Osteocyte (in vitro differentiated cells): ENCODE results near the gene THAP7. TPM values are rescaled to one million over a fixed set of nuclear protein-coding genes. Genes with fewer than 3 reads are reported as not detected.

Source experiments
- DNase-seq: peaks from one replicate; pipeline ENCODE4 v3.0.0; 2021; ENCODE audit warnings: mixed read lengths; ENCODE audit not compliant: unreplicated experiment; ENCODE audit errors: extremely low spot score
- H3K27ac Mint-ChIP-seq: one replicate; pipeline ENCODE4 v1.8.0; 2021; ENCODE audit warnings: mild to moderate bottlenecking, mixed read lengths; ENCODE audit not compliant: unreplicated experiment
- H3K27me3 Mint-ChIP-seq: one replicate; pipeline ENCODE4 v1.8.0; 2021; ENCODE audit warnings: mixed read lengths; ENCODE audit not compliant: unreplicated experiment
- H3K36me3 Mint-ChIP-seq: one replicate; pipeline ENCODE4 v1.8.0; 2021; ENCODE audit warnings: mixed read lengths; ENCODE audit not compliant: unreplicated experiment
- H3K4me1 Mint-ChIP-seq: one replicate; pipeline ENCODE4 v1.8.0; 2021; ENCODE audit warnings: mixed read lengths; ENCODE audit not compliant: unreplicated experiment
- H3K4me3 Mint-ChIP-seq: one replicate; pipeline ENCODE4 v1.8.0; 2021; ENCODE audit warnings: mild to moderate bottlenecking, moderate library complexity, mixed read lengths; ENCODE audit not compliant: unreplicated experiment
- H3K9me3 Mint-ChIP-seq: one replicate; pipeline ENCODE4 v1.8.0; 2021; ENCODE audit warnings: mixed read lengths; ENCODE audit not compliant: unreplicated experiment
- total RNA-seq: library from RNA; stranded (reverse); gene quantifications from 2 replicates; pipeline ENCODE4 v1.2.1, GENCODE V29; 2021
- TF ChIP-seq, protein P1 (sequence below): fragments of 200-600 bp; sonication (generic); IDR thresholded peaks from 2 replicates; pipeline ENCODE4 v1.5.0; 2021; ENCODE audit warnings: antibody characterized with exemption, mild to moderate bottlenecking, moderate library complexity

The THAP7 gene
- total RNA-seq, 1 donor from 2014 or later, result 27.0 TPM

DNA sequence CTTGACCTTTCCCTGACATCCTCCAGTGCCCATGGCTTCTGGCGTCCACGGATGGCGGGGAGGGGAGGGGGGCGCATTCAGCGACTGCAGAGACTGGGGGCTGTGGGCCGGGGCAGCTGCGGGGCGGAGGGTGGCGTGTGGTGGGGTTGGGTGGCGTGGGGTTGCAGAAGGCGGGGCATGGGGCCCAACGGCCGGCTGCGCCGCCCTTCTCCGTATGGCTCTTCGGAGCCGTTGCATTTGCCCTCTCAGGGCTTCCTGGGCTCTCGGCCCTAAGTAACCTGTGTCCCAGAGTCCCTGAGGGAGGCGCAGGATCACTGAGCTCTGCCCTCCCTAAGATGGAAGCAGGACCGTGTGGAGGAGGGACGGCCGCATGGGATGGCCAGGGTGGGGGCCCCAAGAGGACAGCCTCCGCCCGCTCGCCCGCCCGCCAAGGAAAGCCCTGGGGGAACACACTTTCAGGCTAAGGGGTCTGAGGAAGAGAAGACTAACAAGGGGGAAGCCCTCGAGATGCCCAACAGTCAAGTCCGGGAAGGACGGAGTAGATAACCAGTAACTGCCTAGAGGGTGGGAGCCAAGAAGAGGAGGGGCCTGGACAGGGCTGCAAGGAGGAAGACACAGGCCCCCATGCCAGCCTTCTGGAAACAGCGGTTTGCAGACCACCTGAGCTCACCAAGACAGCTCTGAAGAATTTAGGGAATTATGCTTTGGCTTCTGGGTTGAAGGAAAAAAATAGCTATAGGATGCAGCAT lies 44.1 kb downstream of the THAP7 start:
- Mint-ChIP-seq H3K4me1 (peaks cover 16% of the 10 kb centered on the region), H3K9me3 (no peaks in the 10 kb centered on the region), H3K27ac (no peak overlapping the region), H3K27me3 (no peaks in the 10 kb centered on the region), H3K4me3 (peak overlapping the region; percentile 68), H3K36me3 (peaks cover 9% of the 10 kb centered on the region)
- TF ChIP-seq, protein P1, sequence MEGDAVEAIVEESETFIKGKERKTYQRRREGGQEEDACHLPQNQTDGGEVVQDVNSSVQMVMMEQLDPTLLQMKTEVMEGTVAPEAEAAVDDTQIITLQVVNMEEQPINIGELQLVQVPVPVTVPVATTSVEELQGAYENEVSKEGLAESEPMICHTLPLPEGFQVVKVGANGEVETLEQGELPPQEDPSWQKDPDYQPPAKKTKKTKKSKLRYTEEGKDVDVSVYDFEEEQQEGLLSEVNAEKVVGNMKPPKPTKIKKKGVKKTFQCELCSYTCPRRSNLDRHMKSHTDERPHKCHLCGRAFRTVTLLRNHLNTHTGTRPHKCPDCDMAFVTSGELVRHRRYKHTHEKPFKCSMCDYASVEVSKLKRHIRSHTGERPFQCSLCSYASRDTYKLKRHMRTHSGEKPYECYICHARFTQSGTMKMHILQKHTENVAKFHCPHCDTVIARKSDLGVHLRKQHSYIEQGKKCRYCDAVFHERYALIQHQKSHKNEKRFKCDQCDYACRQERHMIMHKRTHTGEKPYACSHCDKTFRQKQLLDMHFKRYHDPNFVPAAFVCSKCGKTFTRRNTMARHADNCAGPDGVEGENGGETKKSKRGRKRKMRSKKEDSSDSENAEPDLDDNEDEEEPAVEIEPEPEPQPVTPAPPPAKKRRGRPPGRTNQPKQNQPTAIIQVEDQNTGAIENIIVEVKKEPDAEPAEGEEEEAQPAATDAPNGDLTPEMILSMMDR, result no peak
- peak; percentile 82 for DNase-seq

DNA sequence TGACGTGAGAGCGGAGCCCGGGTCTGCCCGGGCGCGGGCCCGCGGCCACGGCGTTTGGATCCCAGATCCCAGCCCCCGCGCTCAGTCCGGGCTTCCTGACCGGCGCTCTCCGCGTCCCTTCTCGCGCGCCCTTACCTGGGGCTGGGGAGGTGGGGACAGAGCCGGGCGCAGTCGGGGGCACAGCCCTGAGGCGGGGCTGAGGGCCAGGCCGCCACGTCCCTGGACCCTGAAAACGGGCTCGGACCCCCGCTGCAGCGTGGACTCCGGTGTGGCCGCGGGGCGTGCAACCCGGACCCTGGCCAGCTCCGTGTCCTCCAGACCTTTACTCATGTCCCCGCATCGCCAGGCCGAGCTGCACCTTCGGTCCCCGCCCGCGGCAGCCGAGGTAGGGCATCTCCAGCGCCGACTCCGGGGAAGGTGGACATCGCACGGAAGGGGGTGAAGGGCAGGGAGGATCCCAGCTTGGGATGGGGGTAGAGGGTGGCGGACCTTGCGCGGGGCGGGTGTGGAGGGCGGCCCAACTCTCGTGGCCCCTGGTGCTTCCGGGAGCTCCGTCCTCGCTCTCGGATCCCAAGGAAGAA lies 44.7 kb downstream of the THAP7 start:
- TF ChIP-seq, protein P1, result no peak
- Mint-ChIP-seq H3K27ac (no peak overlapping the region), H3K4me1 (peaks cover 16% of the 10 kb centered on the region), H3K27me3 (no peaks in the 10 kb centered on the region), H3K4me3 (peak overlapping the region; percentile 68), H3K9me3 (no peaks in the 10 kb centered on the region), H3K36me3 (peaks cover 14% of the 10 kb centered on the region)
- DNase-seq, result peak; percentile 82

DNA sequence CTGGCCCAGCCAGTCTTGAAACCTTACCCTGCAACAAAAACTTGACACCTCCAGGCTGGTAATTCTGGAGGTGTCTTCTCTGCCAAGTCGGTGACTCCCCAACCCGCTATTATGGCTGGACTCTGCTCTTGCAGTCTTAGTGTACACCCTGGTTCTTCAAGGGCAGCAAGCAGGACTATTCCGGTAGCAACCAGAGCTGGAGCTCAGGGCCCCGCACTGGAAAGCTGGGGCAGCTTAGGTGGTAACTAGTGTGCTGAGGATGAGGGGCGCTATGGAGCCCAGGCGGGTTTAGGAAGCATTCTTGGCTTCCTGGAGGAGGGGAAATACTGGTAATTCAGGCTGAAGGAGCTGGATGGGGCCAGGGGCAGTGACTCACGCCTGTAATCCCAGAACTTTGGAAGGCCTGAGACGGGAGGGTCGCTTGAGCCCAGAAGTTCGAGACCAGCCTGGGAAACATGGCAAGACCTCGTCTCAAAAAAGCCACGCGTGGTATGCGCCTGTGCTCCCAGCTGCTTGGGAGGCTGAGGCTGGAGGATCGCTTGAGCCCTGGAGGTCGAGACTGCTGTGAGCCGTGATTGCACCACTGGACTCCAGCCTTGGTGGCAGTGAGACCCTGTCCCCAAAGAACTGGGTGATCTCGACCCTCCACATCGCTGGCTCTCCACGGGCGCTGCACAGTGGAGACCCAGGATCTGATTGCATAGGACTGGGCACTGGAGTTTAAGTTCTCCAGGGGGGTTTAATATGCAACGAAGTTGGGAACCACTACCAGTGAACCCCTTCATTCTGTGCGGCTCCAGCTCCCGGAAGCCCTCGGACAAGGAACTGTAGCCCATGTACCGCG lies 45.4 kb downstream of the THAP7 start:
- TF ChIP-seq, protein P1, result no peak
- no peak for DNase-seq
- no peak overlapping the region for H3K27ac Mint-ChIP-seq
- H3K9me3 Mint-ChIP-seq, result no peaks in the 10 kb centered on the region
- peaks cover 14% of the 10 kb centered on the region for H3K4me1 Mint-ChIP-seq
- H3K36me3 Mint-ChIP-seq, result peaks cover 17% of the 10 kb centered on the region
- no peaks in the 10 kb centered on the region for H3K27me3 Mint-ChIP-seq
- peak overlapping the region; percentile 57 for H3K4me3 Mint-ChIP-seq

DNA sequence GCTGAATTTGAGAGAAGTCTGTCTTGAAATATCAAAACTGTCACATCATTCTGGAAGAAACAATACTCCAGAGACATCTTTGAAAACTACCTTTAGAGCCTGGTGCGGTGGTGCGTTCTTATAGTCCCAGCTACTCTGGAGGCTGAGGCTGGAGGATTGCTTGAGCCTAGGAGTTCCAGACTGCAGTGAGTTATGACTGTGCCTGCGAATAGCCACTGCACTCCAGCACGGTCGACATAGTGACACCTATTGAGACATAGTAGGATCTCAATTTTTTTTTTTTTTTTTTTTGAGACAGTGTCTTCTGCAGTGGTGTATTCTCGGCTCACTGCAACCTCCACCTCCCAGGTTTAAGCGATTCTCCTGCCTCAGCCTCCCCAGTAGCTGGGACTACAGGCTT lies 46.4 kb downstream of the THAP7 start:
- H3K36me3 Mint-ChIP-seq, result peaks cover 20% of the 10 kb centered on the region
- no peak for DNase-seq
- H3K9me3 Mint-ChIP-seq, result no peaks in the 10 kb centered on the region
- no peaks in the 10 kb centered on the region for H3K27me3 Mint-ChIP-seq
- H3K27ac Mint-ChIP-seq, result no peak overlapping the region
- TF ChIP-seq, protein P1, result no peak
- H3K4me1 Mint-ChIP-seq, result peaks cover 14% of the 10 kb centered on the region
- H3K4me3 Mint-ChIP-seq, result no peak overlapping the region
